ENCODE data around the gene TPI1. TPM values are rescaled to one million over a fixed set of nuclear protein-coding genes. Genes with fewer than 3 reads are reported as not detected.
"Not testable (repeated sequence)": the region's sequence is repeated elsewhere in the genome, so short reads cannot be mapped to it uniquely, and the experiment has no call there.

Gene TPI1
- total RNA-seq, 4 donors from 2014 or later = 265 to 558 (median 432) TPM

DNA sequence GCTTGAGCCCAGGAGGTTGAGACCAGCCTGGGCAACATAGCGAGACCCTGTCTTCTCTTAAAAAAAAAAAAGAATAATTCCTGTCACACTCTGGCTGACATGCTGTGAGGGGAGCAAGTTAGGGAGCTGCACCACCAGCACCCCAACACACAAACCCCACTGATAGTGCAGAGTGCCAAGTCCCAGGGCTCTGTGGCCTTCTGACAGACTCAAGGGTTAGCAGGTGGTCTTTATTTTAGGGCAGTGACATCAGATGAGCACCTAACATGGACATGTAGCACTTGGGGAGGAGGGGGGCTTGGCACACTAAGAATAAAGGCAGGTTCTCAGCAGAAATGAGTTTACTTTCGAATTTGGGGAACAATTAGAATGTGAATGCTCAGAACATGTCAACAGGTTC is 8.5 kb upstream of the TPI1 start:
- 94 to 96% methylated on average over 2 of the region's 2 CpGs for WGBS, 2 donors
- no peak for DNase-seq (ENCODE audit: low spot score in 2 of 2)
- no peak overlapping the region for H3K4me3 ChIP-seq (ENCODE audit: low read depth, poor library complexity, severe bottlenecking)
- intact Hi-C loops (cut with DNase I; ENCODE audit: low total_unique reads) = no loop called here
- no peak for TF ChIP-seq CTCF (IDR thresholded peaks at IDR 0.05)
- TF ChIP-seq POLR2A (IDR thresholded peaks at IDR 0.05) = no peak

DNA sequence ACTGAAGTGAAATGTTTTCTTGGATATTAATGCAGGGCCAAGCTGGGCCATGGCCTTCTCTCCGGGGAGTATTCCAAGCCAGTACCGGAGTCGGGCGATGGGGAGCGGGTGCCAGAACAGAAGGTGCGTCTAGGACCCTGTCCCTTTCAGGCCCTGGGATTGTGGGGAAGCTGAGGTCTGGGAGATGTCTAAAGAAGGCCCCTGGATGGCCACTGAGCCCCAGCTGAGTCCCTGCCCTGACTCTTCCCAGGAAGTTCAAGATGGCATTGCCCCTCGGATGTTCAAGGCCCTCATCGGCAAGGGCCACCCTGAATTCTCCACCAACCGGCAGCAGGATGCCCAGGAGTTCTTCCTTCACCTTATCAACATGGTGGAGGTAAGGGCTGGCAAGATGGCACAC is 7.2 kb upstream of the TPI1 start:
- DNase-seq (ENCODE audit: low spot score in 2 of 2) = no peak
- TF ChIP-seq POLR2A (IDR thresholded peaks at IDR 0.05) (no peak), CTCF (IDR thresholded peaks at IDR 0.05) (no peak)
- intact Hi-C loops (cut with DNase I; ENCODE audit: low total_unique reads) = no loop called here
- no peak overlapping the region for H3K4me3 ChIP-seq (ENCODE audit: low read depth, poor library complexity, severe bottlenecking)
- 94 to 96% methylated on average over 9 of the region's 9 CpGs for WGBS, 2 donors

DNA sequence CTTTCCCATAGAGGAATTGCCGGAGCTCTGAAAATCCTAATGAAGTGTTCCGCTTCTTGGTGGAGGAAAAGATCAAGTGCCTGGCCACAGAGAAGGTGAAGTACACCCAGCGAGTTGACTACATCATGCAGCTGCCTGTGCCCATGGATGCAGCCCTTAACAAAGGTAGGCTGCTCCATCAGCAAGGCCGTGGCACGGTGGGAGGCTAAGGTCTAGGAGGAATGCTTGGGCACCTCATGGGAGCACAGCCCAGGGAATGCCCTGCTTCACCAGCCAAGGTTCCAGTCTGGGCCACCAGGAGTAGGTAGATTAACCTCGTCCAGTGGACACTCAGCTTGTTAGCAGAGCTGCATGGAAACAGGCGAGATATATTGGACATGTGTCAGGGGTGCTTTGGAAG is 6.4 kb upstream of the TPI1 start:
- no peak for DNase-seq (ENCODE audit: low spot score in 2 of 2)
- intact Hi-C loops (cut with DNase I; ENCODE audit: low total_unique reads) = no loop called here
- 93 to 99% methylated on average over 7 of the region's 7 CpGs for WGBS, 2 donors
- no peak for TF ChIP-seq POLR2A (IDR thresholded peaks at IDR 0.05)
- no peak for TF ChIP-seq CTCF (IDR thresholded peaks at IDR 0.05)
- H3K4me3 ChIP-seq (ENCODE audit: low read depth, poor library complexity, severe bottlenecking) = no peak overlapping the region

- TF ChIP-seq POLR2A (IDR thresholded peaks at IDR 0.05) = no peak
- no peak for TF ChIP-seq CTCF (IDR thresholded peaks at IDR 0.05)
- intact Hi-C loops (cut with DNase I; ENCODE audit: low total_unique reads) = no loop called here
- no peak for DNase-seq (ENCODE audit: low spot score in 2 of 2)
- H3K4me3 ChIP-seq (ENCODE audit: low read depth, poor library complexity, severe bottlenecking) = no peak overlapping the region
- 91 to 95% methylated on average over 9 of the region's 9 CpGs for WGBS, 2 donors
Observed at GRCh38 chr12:6861391-6861790, 5.9 kb upstream of the TPI1 start.

- WGBS, 2 donors = 90 to 91% methylated on average over 11 of the region's 11 CpGs
- H3K4me3 ChIP-seq (ENCODE audit: low read depth, poor library complexity, severe bottlenecking) = no peak overlapping the region
- intact Hi-C loops (cut with DNase I; ENCODE audit: low total_unique reads) = no loop called here
- DNase-seq (ENCODE audit: low spot score in 2 of 2) = no peak
- TF ChIP-seq CTCF (IDR thresholded peaks at IDR 0.05) = no peak
- no peak for TF ChIP-seq POLR2A (IDR thresholded peaks at IDR 0.05)
Observed at GRCh38 chr12:6863033-6863432, 4.3 kb upstream of the TPI1 start.

DNA sequence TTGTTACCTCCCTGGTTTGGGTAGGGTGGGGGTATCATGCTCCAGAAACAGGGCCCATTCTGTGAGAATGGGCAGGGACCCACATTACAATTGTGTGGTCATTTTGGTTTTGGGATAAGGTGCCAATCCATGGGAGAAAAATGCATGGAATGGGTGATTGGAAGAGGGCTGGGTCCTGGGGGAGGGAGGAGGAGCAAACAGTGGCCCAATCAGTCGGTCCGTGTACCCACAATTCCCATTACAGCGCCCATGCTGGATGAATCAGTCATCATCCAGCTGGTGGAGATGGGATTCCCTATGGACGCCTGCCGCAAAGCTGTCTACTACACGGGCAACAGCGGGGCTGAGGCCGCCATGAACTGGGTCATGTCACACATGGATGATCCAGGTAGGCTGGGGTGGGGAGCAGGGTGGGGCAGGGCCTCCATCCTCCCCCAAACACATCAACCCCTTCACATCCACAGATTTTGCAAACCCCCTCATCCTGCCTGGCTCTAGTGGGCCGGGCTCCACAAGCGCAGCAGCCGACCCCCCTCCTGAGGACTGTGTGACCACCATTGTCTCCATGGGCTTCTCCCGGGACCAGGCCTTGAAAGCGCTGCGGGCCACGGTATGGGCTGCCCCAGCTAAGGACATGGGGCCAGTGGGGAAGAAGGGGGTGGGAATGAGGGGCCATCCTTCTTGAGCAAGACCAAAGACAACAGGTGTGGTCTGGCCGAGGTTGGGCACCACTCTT is 3.6 kb upstream of the TPI1 start:
- WGBS, 2 donors = 93 to 97% methylated on average over 15 to 16 of the region's 16 CpGs
- peak in 1 of 2 donors; percentile 83 for DNase-seq (ENCODE audit: low spot score in 2 of 2)
- no peak overlapping the region for H3K4me3 ChIP-seq (ENCODE audit: low read depth, poor library complexity, severe bottlenecking)
- intact Hi-C loops (cut with DNase I; ENCODE audit: low total_unique reads) = no loop called here
- no peak for TF ChIP-seq POLR2A (IDR thresholded peaks at IDR 0.05)
- no peak for TF ChIP-seq CTCF (IDR thresholded peaks at IDR 0.05)

- DNase-seq (ENCODE audit: low spot score in 2 of 2); intact Hi-C loops (cut with DNase I; ENCODE audit: low total_unique reads); H3K4me3 ChIP-seq (ENCODE audit: low read depth, poor library complexity, severe bottlenecking): not testable (repeated sequence)
- WGBS, 2 donors = 91 to 96% methylated on average over 5 of the region's 5 CpGs
Observed at GRCh38 chr12:6865307-6865706, 2.0 kb upstream of the TPI1 start.

Data from lower leg skin (tissue), 4 donors.